HG03060 (cell line): Measurements from ENCODE around the gene RRAGD.

Experiments
- ATAC-seq: cut with Tn5 transposase; IDR thresholded peaks from one replicate; pipeline ENCODE4 v1.9.1; 2021; ENCODE audit warnings: low read depth, moderate number of reproducible peaks; ENCODE audit not compliant: unreplicated experiment

The RRAGD gene

GRCh38 chr6:89348372-89348771 is 63.7 kb downstream of the RRAGD start:
- no peak for ATAC-seq

GRCh38 chr6:89347825-89348224 is 64.2 kb downstream of the RRAGD start:
- no peak for ATAC-seq

GRCh38 chr6:89346433-89346832 is 65.6 kb downstream of the RRAGD start:
- ATAC-seq = no peak

GRCh38 chr6:89339565-89339964 is 72.5 kb downstream of the RRAGD start:
- ATAC-seq = no peak

GRCh38 chr6:89335164-89335563 is 76.9 kb downstream of the RRAGD start:
- no peak for ATAC-seq

GRCh38 chr6:89330910-89331309 is 81.2 kb downstream of the RRAGD start:
- no peak for ATAC-seq

GRCh38 chr6:89328976-89329375 is 83.1 kb downstream of the RRAGD start:
- ATAC-seq = no peak

- ATAC-seq = no peak
These were observed 87.8 kb downstream of the RRAGD start for GRCh38 chr6:89324304-89324703.

- ATAC-seq = no peak
These were observed 88.5 kb downstream of the RRAGD start for GRCh38 chr6:89323511-89323971.

GRCh38 chr6:89321131-89321970 is 90.7 kb downstream of the RRAGD start:
- no peak for ATAC-seq

GRCh38 chr6:89320012-89320559 is 92.0 kb downstream of the RRAGD start:
- no peak for ATAC-seq

- ATAC-seq = no peak
These were observed 95.0 kb downstream of the RRAGD start for GRCh38 chr6:89317067-89317466.

- no peak for ATAC-seq
These were observed 96.7 kb downstream of the RRAGD start, which contains the start of gene GABRR2 for GRCh38 chr6:89315249-89315885. Gene GABRR2, minus strand, starts transcription at chr6:89315299. Its CDS starts 134 bp downstream, at chr6:89315165.

GRCh38 chr6:89314692-89315091 is 97.4 kb downstream of the RRAGD start:
- no peak for ATAC-seq
